Karpas-422 (cell line): ENCODE results near the gene NQO1. TPM values are rescaled to one million over a fixed set of nuclear protein-coding genes. Genes with fewer than 3 reads are reported as not detected.
"Not testable (repeated sequence)": the region's sequence is repeated elsewhere in the genome, so short reads cannot be mapped to it uniquely, and the experiment has no call there.

Experiments
- DNase-seq: peaks from one replicate; pipeline ENCODE4 v3.0.0-alpha.2; 2015
- H2AFZ ChIP-seq: fragments of 200-600 bp; sonication (generic); 2 replicates; pipeline ENCODE4 v1.6.1; 2014; ENCODE audit warnings: antibody characterized with exemption, low read length, mixed read lengths
- H3K27ac ChIP-seq: fragments of 200-600 bp; sonication (generic); 2 replicates; pipeline ENCODE4 v1.5.1; 2014; ENCODE audit warnings: mild to moderate bottlenecking, low read length, moderate library complexity
- H3K27me3 ChIP-seq: fragments of 200-600 bp; sonication (generic); 2 replicates; pipeline ENCODE4 v1.6.1; 2014; ENCODE audit warnings: low read length, mixed read lengths
- H3K36me3 ChIP-seq: fragments of 200-600 bp; sonication (generic); 2 replicates; pipeline ENCODE4 v1.6.1; 2014; ENCODE audit warnings: low read length, mixed read lengths; ENCODE audit not compliant: insufficient read depth
- H3K4me1 ChIP-seq: fragments of 200-600 bp; sonication (generic); 2 replicates; pipeline ENCODE4 v1.6.1; 2014; ENCODE audit warnings: mild to moderate bottlenecking, low read length, mixed read lengths
- H3K4me2 ChIP-seq: fragments of 200-600 bp; sonication (generic); 2 replicates; pipeline ENCODE4 v1.6.1; 2014; ENCODE audit warnings: low read length, low read depth, mild to moderate bottlenecking; ENCODE audit not compliant: poor library complexity, severe bottlenecking
- H3K4me3 ChIP-seq: fragments of 200-600 bp; sonication (generic); 2 replicates; pipeline ENCODE4 v1.5.1; 2014; ENCODE audit warnings: mild to moderate bottlenecking, antibody characterized with exemption, low read length, mixed read lengths
- H3K79me2 ChIP-seq: fragments of 200-600 bp; sonication (generic); 2 replicates; pipeline ENCODE4 v1.6.1; 2014; ENCODE audit warnings: mild to moderate bottlenecking, low read length, mixed read lengths
- H3K9ac ChIP-seq: fragments of 200-600 bp; sonication (generic); 2 replicates; pipeline ENCODE4 v1.6.0; 2014; ENCODE audit warnings: low read length
- H3K9me2 ChIP-seq: fragments of 200-600 bp; sonication (generic), shearing (Covaris generic); replicated peaks from 2 replicates; pipeline ENCODE4 v1.6.0; 2014; ENCODE audit warnings: mild to moderate bottlenecking, low read length, moderate library complexity; ENCODE audit not compliant: insufficient read depth
- H3K9me3 ChIP-seq: fragments of 300-700, 200-600 bp; sonication (generic); 2 replicates; pipeline ENCODE4 v1.6.1; 2014; ENCODE audit warnings: low read length, mixed read lengths
- H4K20me1 ChIP-seq: fragments of 200-600 bp; sonication (generic); 2 replicates; pipeline ENCODE4 v1.6.1; 2014; ENCODE audit warnings: mild to moderate bottlenecking, antibody characterized with exemption, low read length, low read depth; ENCODE audit not compliant: insufficient read depth
- total RNA-seq: library from RNA; depleted of rRNA; stranded (reverse); fragments of >200 nt; shearing (Covaris generic); gene quantifications from 2 replicates; pipeline ENCODE4 v1.2.3, GENCODE V29; 2014; ENCODE audit warnings: low replicate concordance

Gene NQO1
- total RNA-seq, 1 experiment from 2014 or later = 16.2 TPM

- Histone ChIP-seq H3K4me2 (no peak overlapping the region), H3K4me1 (no peaks in the 10 kb centered on the region), H2AFZ (no peak overlapping the region), H3K9ac (no peak overlapping the region), H3K9me2 (no peaks in the 10 kb centered on the region), H3K79me2 (peaks cover 63% of the 10 kb centered on the region), H4K20me1 (peaks cover 5% of the 10 kb centered on the region; the same call in 1 of the 2 replicates), H3K9me3 (no peaks in the 10 kb centered on the region), H3K27me3 (no peaks in the 10 kb centered on the region), H3K36me3 (peaks cover 77% of the 10 kb centered on the region), H3K4me3 (no peak overlapping the region), H3K27ac (no peak overlapping the region)
- no peak for DNase-seq
Measured at GRCh38 chr16:69747115-69747514, 20.8 kb upstream of the NQO1 start.

- peaks cover 52% of the 10 kb centered on the region for H3K79me2 ChIP-seq
- no peaks in the 10 kb centered on the region for H3K9me2 ChIP-seq
- H3K27me3 ChIP-seq = no peaks in the 10 kb centered on the region
- no peak for DNase-seq
- H3K36me3 ChIP-seq = peaks cover 79% of the 10 kb centered on the region
- no peak overlapping the region for H3K4me3 ChIP-seq
- H3K4me2 ChIP-seq = no peak overlapping the region
- H2AFZ ChIP-seq = no peak overlapping the region
- no peaks in the 10 kb centered on the region for H3K4me1 ChIP-seq
- peaks cover 5% of the 10 kb centered on the region; the same call in 1 of the 2 replicates for H4K20me1 ChIP-seq
- H3K9me3 ChIP-seq = no peaks in the 10 kb centered on the region
- no peak overlapping the region for H3K9ac ChIP-seq
- no peak overlapping the region for H3K27ac ChIP-seq
Measured at GRCh38 chr16:69745959-69746358, 19.6 kb upstream of the NQO1 start.

- H3K27ac ChIP-seq = no peak overlapping the region
- no peak overlapping the region for H3K4me2 ChIP-seq
- H2AFZ ChIP-seq = no peak overlapping the region
- no peaks in the 10 kb centered on the region for H3K9me2 ChIP-seq
- H3K4me1 ChIP-seq = no peaks in the 10 kb centered on the region
- no peaks in the 10 kb centered on the region for H3K27me3 ChIP-seq
- H3K9ac ChIP-seq = no peak overlapping the region
- H3K36me3 ChIP-seq = peaks cover 76% of the 10 kb centered on the region
- H4K20me1 ChIP-seq = peaks cover 5% of the 10 kb centered on the region; the same call in 1 of the 2 replicates
- DNase-seq = no peak
- H3K9me3 ChIP-seq = no peaks in the 10 kb centered on the region
- H3K4me3 ChIP-seq = no peak overlapping the region
- H3K79me2 ChIP-seq = peaks cover 44% of the 10 kb centered on the region
Measured at GRCh38 chr16:69745232-69745612, 18.9 kb upstream of the NQO1 start.

GRCh38 chr16:69744363-69745231, 18.2 kb upstream of the NQO1 start:
- Histone ChIP-seq H3K36me3 (peaks cover 74% of the 10 kb centered on the region), H3K4me3 (no peak overlapping the region), H4K20me1 (peaks cover 5% of the 10 kb centered on the region; the same call in 1 of the 2 replicates), H3K27ac (no peak overlapping the region), H3K4me1 (no peaks in the 10 kb centered on the region), H3K9me2 (no peaks in the 10 kb centered on the region), H3K79me2 (peaks cover 43% of the 10 kb centered on the region), H3K4me2 (no peak overlapping the region), H2AFZ (no peak overlapping the region), H3K9ac (no peak overlapping the region), H3K27me3 (no peaks in the 10 kb centered on the region), H3K9me3 (no peaks in the 10 kb centered on the region)
- DNase-seq = no peak

GRCh38 chr16:69741951-69742904, 15.9 kb upstream of the NQO1 start:
- Histone ChIP-seq H3K79me2 (peaks cover 24% of the 10 kb centered on the region), H4K20me1 (0 out of 2 replicates have a peak, but pooled peaks cover 5% of the 10 kb centered on the region), H3K4me1 (no peaks in the 10 kb centered on the region), H3K27me3 (no peaks in the 10 kb centered on the region), H3K9me2 (no peaks in the 10 kb centered on the region), H3K9ac (no peak overlapping the region), H3K27ac (no peak overlapping the region), H3K4me3 (no peak overlapping the region), H2AFZ (no peak overlapping the region), H3K4me2 (no peak overlapping the region), H3K9me3 (no peaks in the 10 kb centered on the region), H3K36me3 (peaks cover 57% of the 10 kb centered on the region)
- no peak for DNase-seq

- H3K27ac ChIP-seq = no peak overlapping the region
- peaks cover 22% of the 10 kb centered on the region for H3K79me2 ChIP-seq
- no peak overlapping the region for H3K4me3 ChIP-seq
- H2AFZ ChIP-seq = no peak overlapping the region
- DNase-seq = no peak
- H3K4me2 ChIP-seq = no peak overlapping the region
- no peak overlapping the region for H3K9ac ChIP-seq
- H4K20me1 ChIP-seq = 0 out of 2 replicates have a peak, but pooled peaks cover 5% of the 10 kb centered on the region
- no peaks in the 10 kb centered on the region for H3K9me2 ChIP-seq
- H3K27me3 ChIP-seq = no peaks in the 10 kb centered on the region
- no peaks in the 10 kb centered on the region for H3K4me1 ChIP-seq
- H3K36me3 ChIP-seq = peaks cover 56% of the 10 kb centered on the region
- H3K9me3 ChIP-seq = no peaks in the 10 kb centered on the region
Measured at GRCh38 chr16:69741519-69741918, 15.2 kb upstream of the NQO1 start.

GRCh38 chr16:69732101-69732500, 5.7 kb upstream of the NQO1 start:
- no peaks in the 10 kb centered on the region for H3K36me3 ChIP-seq
- peaks cover 6% of the 10 kb centered on the region for H3K4me1 ChIP-seq
- no peak for DNase-seq

GRCh38 chr16:69731280-69731679, 4.9 kb upstream of the NQO1 start:
- H3K27me3 ChIP-seq, H3K79me2 ChIP-seq, H4K20me1 ChIP-seq: not testable (repeated sequence)

More at GRCh38 chr16:69732101-69732500, 5.7 kb upstream of the NQO1 start:
- H3K27me3 ChIP-seq = no peaks in the 10 kb centered on the region
- 0 out of 2 replicates have a peak, but pooled peaks cover 1% of the 10 kb centered on the region for H3K79me2 ChIP-seq
- H2AFZ ChIP-seq = no peak overlapping the region
- no peak overlapping the region for H3K9ac ChIP-seq
- no peak overlapping the region for H3K4me3 ChIP-seq
- no peaks in the 10 kb centered on the region for H3K9me3 ChIP-seq
- H4K20me1 ChIP-seq = no peaks in the 10 kb centered on the region
- no peak overlapping the region for H3K4me2 ChIP-seq
- no peak overlapping the region for H3K27ac ChIP-seq
- no peaks in the 10 kb centered on the region for H3K9me2 ChIP-seq

More at GRCh38 chr16:69731280-69731679, 4.9 kb upstream of the NQO1 start:
- H3K4me1 ChIP-seq = peaks cover 13% of the 10 kb centered on the region
- H3K27ac ChIP-seq, DNase-seq, H2AFZ ChIP-seq, H3K9ac ChIP-seq, H3K9me2 ChIP-seq, H3K9me3 ChIP-seq, H3K36me3 ChIP-seq, H3K4me2 ChIP-seq, H3K4me3 ChIP-seq: not testable (repeated sequence)
